ENCODE results near the gene MACROD2.
A peak's percentile ranks its signal among the peaks of the same experiment; 100 is the strongest.

MACROD2 gene

GRCh38 chr20:15199698-15200097 is 1204.4 kb downstream of the MACROD2 start:
- DNase-seq = no peak

GRCh38 chr20:15200147-15200565 is 1204.8 kb downstream of the MACROD2 start:
- no peak for DNase-seq

- no peak for DNase-seq
These were observed 1206.3 kb downstream of the MACROD2 start for GRCh38 chr20:15201602-15202001.

- no peak for DNase-seq
These were observed 1208.9 kb downstream of the MACROD2 start for GRCh38 chr20:15204234-15204633.

- DNase-seq = no peak
These were observed 1209.7 kb downstream of the MACROD2 start for GRCh38 chr20:15205028-15205427.

GRCh38 chr20:15205719-15206118 is 1210.4 kb downstream of the MACROD2 start:
- no peak for DNase-seq

- DNase-seq = no peak
These were observed 1214.2 kb downstream of the MACROD2 start for GRCh38 chr20:15209537-15209936.

GRCh38 chr20:15214051-15214450 is 1218.7 kb downstream of the MACROD2 start:
- no peak for DNase-seq

- DNase-seq = no peak
These were observed 1224.8 kb downstream of the MACROD2 start for GRCh38 chr20:15220009-15220656.

GRCh38 chr20:15220778-15221565 is 1225.7 kb downstream of the MACROD2 start:
- DNase-seq = no peak

- DNase-seq = no peak
These were observed 1227.4 kb downstream of the MACROD2 start for GRCh38 chr20:15222502-15223330.

- DNase-seq = no peak
These were observed 1228.9 kb downstream of the MACROD2 start for GRCh38 chr20:15224199-15224598.

- DNase-seq = no peak
These were observed 1231.8 kb downstream of the MACROD2 start for GRCh38 chr20:15227102-15227501.

GRCh38 chr20:15232243-15232642 is 1236.9 kb downstream of the MACROD2 start:
- DNase-seq = no peak

GRCh38 chr20:15235471-15236198 is 1240.3 kb downstream of the MACROD2 start:
- DNase-seq = no peak

GRCh38 chr20:15236812-15237211 is 1241.5 kb downstream of the MACROD2 start:
- DNase-seq = peak; percentile 5 to 40 (median 20)

- no peak for DNase-seq
These were observed 1244.4 kb downstream of the MACROD2 start for GRCh38 chr20:15239542-15240206.

GRCh38 chr20:15240801-15241200 is 1245.5 kb downstream of the MACROD2 start:
- no peak for DNase-seq

- DNase-seq = no peak
These were observed 1246.4 kb downstream of the MACROD2 start for GRCh38 chr20:15241681-15242080.

- no peak for DNase-seq
These were observed 1247.5 kb downstream of the MACROD2 start for GRCh38 chr20:15242773-15243172.

- no peak for DNase-seq
These were observed 1250.6 kb downstream of the MACROD2 start for GRCh38 chr20:15245896-15246295.
